Measurements from ENCODE around the gene ABCF3.

GRCh38 chr3:184160456-184160855 lies 25.5 kb upstream of the ABCF3 start:
- TF ChIP-seq POLR2AphosphoS5 (IDR thresholded peaks at IDR 0.05; ENCODE audit: insufficient read depth, low read depth, low read length) = no peak
- no peak for TF ChIP-seq EZH2 (IDR thresholded peaks at IDR 0.05; ENCODE audit: borderline replicate concordance, low read depth, low read length, severe bottlenecking)
